GM12878 (cell line): ENCODE results near the gene HHAT. TPM values are rescaled to one million over a fixed set of nuclear protein-coding genes. Genes with fewer than 3 reads are reported as not detected.

Experiments
- ATAC-seq: fragments of 200-7000 bp; cut with Tn5 transposase; 3 replicates; pipeline ENCODE4 v1.9.1; 2020; ENCODE audit warnings: mild to moderate bottlenecking, moderate library complexity
- BruUV-seq: library from RNA; stranded (reverse); fragments of 400-500 nt; replicated peaks from 2 replicates; lab custom pipeline; 2021; lab: Mats Ljungman, UMichigan
- CTCF ChIA-PET: fragments of 300-600 bp; sonication (Branson Sonifier 250); formaldehyde crosslinking; extraction: SDS; loops from one replicate; lab custom pipeline; 2021; ENCODE audit warnings: inconsistent platforms; lab: Yijun Ruan, JAX
- POLR2A ChIA-PET: fragments of 350-600 bp; formaldehyde crosslinking; extraction: SDS; loops from one replicate; lab custom pipeline; 2021; ENCODE audit warnings: inconsistent platforms; lab: Charles Lee
- RAD21 ChIA-PET: fragments of 300-600 bp; sonication (Branson Sonifier 250); formaldehyde crosslinking; loops from one replicate; lab custom pipeline; 2023; ENCODE audit warnings: antibody characterized with exemption; ENCODE audit not compliant: unreplicated experiment; lab: Charles Lee
- SMC1A ChIA-PET: fragments of 300-600 bp; sonication (Branson Sonifier 250); formaldehyde crosslinking; loops from one replicate; lab custom pipeline; 2023; ENCODE audit not compliant: unreplicated experiment, uncharacterized antibody; lab: Charles Lee
- DNase-seq: peaks from one replicate; pipeline ENCODE4 v3.0.0-alpha.2; 2011; ENCODE audit warnings: low read depth, low spot score
- FAIRE-seq: peaks from 3 replicates; lab custom pipeline; 2011; peaks lifted over from hg19 to GRCh38; lab: Jason Lieb, UNC
- H2AFZ ChIP-seq: 2 replicates; pipeline ENCODE4 v1.6.0; 2011; ENCODE audit warnings: low read depth, low read length, control low read depth; ENCODE audit not compliant: control insufficient read depth
- H3K27ac ChIP-seq: 2 replicates; pipeline ENCODE4 v1.5.1; 2011; ENCODE audit warnings: control low read depth; ENCODE audit not compliant: control insufficient read depth, insufficient read depth
- H3K27me3 ChIP-seq, 2 experiments: replicated peaks in 1 of 2; 2 replicates each; pipeline versions ENCODE4 v1.6.0 to v1.6.1; 2011; ENCODE audit warnings: low read length in 1 of 2; ENCODE audit not compliant: control insufficient read depth in 2 of 2, insufficient read depth in 2 of 2
- H3K36me3 ChIP-seq, 2 experiments: 2 replicates each; pipeline ENCODE4 v1.5.1; 2011; ENCODE audit warnings: low read length in 1 of 2; ENCODE audit not compliant: control insufficient read depth in 2 of 2, insufficient read depth in 2 of 2
- H3K4me1 ChIP-seq: 2 replicates; pipeline ENCODE4 v1.6.1; 2011; ENCODE audit warnings: mild to moderate bottlenecking, low read length, moderate library complexity, mixed read lengths; ENCODE audit not compliant: control insufficient read depth, insufficient read depth
- H3K4me2 ChIP-seq: 2 replicates; pipeline ENCODE4 v1.6.0; 2011; ENCODE audit warnings: control low read depth; ENCODE audit not compliant: control insufficient read depth, insufficient read depth
- H3K4me3 ChIP-seq: fragments of 200-600 bp; sonication (generic); 2 replicates; pipeline ENCODE4 v1.5.1; 2016
- H3K79me2 ChIP-seq: 2 replicates; pipeline ENCODE4 v1.6.0; 2011; ENCODE audit warnings: low read length; ENCODE audit not compliant: control insufficient read depth, insufficient read depth
- H3K9ac ChIP-seq: 2 replicates; pipeline ENCODE4 v1.8.0; 2011; ENCODE audit warnings: low read length, control low read depth, mixed read lengths; ENCODE audit not compliant: control insufficient read depth, insufficient read depth
- H3K9me3 ChIP-seq: replicated peaks from 3 replicates; pipeline ENCODE4 v1.5.1; 2011; ENCODE audit warnings: mild to moderate bottlenecking, low read length; ENCODE audit not compliant: control insufficient read depth, insufficient read depth
- H4K20me1 ChIP-seq: 2 replicates; pipeline ENCODE4 v1.6.0; 2011; ENCODE audit not compliant: control insufficient read depth, insufficient read depth
- CEBPB ChIP-seq, 2 experiments: fragments of 150-350 bp in 1 of 2; IDR thresholded peaks; 2 replicates each; pipeline ENCODE4 v1.6.1; 2012 to 2014; ENCODE audit warnings: low read depth in 2 of 2, low read length in 2 of 2, borderline replicate concordance in 1 of 2, inconsistent platforms in 1 of 2
- NR2C2 ChIP-seq: IDR thresholded peaks from 2 replicates; pipeline ENCODE4 v1.6.1; 2011; ENCODE audit warnings: borderline replicate concordance, low read depth; ENCODE audit not compliant: control insufficient read depth, insufficient read length
- NRF1 ChIP-seq: conservative IDR thresholded peaks from 2 replicates; pipeline ENCODE4 v1.6.1; 2011; ENCODE audit warnings: mild to moderate bottlenecking, low read depth, low read length, improper control_type of control experiment
- WGBS: methylation state at CpG from one replicate; pipeline ENCODE4 v1.1.6; 2016; ENCODE audit warnings: low lambda C conversion rate; ENCODE audit not compliant: insufficient replicate concordance, insufficient coverage; ENCODE audit errors: missing lambda C conversion rate; 5-methylcytosine and 5-hydroxymethylcytosine counted together
- in situ Hi-C: fragments of 300-500 bp; cut with MboI; formaldehyde crosslinking; loops from 9 replicates; pipeline ENCODE4 v1.14.3; 2018; ENCODE audit warnings: mixed read lengths
- intact Hi-C: fragments of 100-400 bp; cut with micrococcal nuclease; formaldehyde crosslinking; loops from one replicate; pipeline ENCODE4 v1.14.2; 2022; ENCODE audit not compliant: unreplicated experiment
- polyA plus RNA-seq, 11 experiments: library from polyadenylated mRNA; depleted of rRNA in 4 of 11; unstranded in 6 of 11; stranded (reverse) in 5 of 11; fragments of >200 nt; fragmentation: Nextera tagmentation in 4 of 11; fragmentation: Illumina TruSeq in 1 of 11; extraction: Ambion mirVana in 4 of 11; extraction: Trizol in 1 of 11; gene quantifications; 1 replicate in 1 of 11; 2 replicates in 10 of 11; pipeline versions ENCODE4 v1.2.1 to v1.2.3, GENCODE V29; 2011 to 2016; ENCODE audit warnings: inconsistent platforms in 2 of 11, missing spikeins in 2 of 11, low read depth in 1 of 11
- total RNA-seq, 4 experiments: library from RNA; depleted of rRNA in 3 of 4; stranded (reverse); fragments of >200 nt in 3 of 4; fragmentation: Illumina TruSeq in 1 of 4; extraction: Trizol in 1 of 4; gene quantifications; 2 replicates each; pipeline versions ENCODE4 v1.2.1 to v1.2.3, GENCODE V29; 2013 to 2021
- TF ChIP-seq, protein P1 (sequence below): IDR thresholded peaks from 2 replicates; pipeline ENCODE4 v1.6.1; 2011; ENCODE audit warnings: borderline replicate concordance, low read depth, mild to moderate bottlenecking, moderate library complexity, mixed read lengths, low read length; ENCODE audit not compliant: insufficient read depth; ENCODE audit errors: extremely low read length

Gene HHAT
- total and polyA plus RNA-seq, 10 of the 15 experiments (the other 5 are each of a cell fraction or from before 2014, with no cell fraction given) = 1.2 to 37.6 (median 2.6) TPM

DNA sequence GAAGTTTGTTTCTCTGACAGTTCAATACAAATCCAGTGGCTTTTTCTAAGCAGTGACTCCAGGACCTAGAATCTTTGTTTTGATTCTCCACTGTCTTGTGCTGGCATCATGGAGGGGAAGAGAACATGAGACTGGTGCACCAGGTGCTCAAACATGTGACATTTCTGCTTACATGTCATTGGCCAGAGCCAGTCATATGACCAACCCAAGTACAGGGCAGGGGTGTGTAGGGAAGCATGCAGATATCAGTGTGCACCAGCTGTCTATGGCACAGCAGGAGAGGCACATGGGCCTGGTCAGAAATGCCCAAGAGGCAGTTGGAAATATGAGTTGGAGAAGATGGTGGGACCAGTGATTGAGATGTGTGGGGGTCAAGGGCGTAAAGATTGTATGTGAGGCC, 297.0 kb downstream of the HHAT start:
- CTCF ChIA-PET = no interaction called here
- in situ Hi-C loops = no loop called here
- RAD21 ChIA-PET = no interaction called here
- H3K27me3 ChIP-seq = no peaks in the 10 kb centered on the region
- ATAC-seq = no peak
- no peak overlapping the region for H3K4me3 ChIP-seq
- no peaks in the 10 kb centered on the region for H3K79me2 ChIP-seq
- no peak for FAIRE-seq
- H3K36me3 ChIP-seq = no peaks in the 10 kb centered on the region
- no peaks in the 10 kb centered on the region for H3K4me1 ChIP-seq
- H3K27ac ChIP-seq = no peak overlapping the region
- no peaks in the 10 kb centered on the region for H3K9me3 ChIP-seq
- intact Hi-C loops = no loop called here
- TF ChIP-seq, protein P1, sequence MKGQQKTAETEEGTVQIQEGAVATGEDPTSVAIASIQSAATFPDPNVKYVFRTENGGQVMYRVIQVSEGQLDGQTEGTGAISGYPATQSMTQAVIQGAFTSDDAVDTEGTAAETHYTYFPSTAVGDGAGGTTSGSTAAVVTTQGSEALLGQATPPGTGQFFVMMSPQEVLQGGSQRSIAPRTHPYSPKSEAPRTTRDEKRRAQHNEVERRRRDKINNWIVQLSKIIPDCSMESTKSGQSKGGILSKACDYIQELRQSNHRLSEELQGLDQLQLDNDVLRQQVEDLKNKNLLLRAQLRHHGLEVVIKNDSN = peak; percentile 12
- no peak for TF ChIP-seq NR2C2
- H3K9ac ChIP-seq = no peak overlapping the region
- no TSS peak for BruUV-seq
- WGBS = 35% methylated on average over 1 of the region's 1 CpG
- H3K4me2 ChIP-seq = no peak overlapping the region
- H4K20me1 ChIP-seq = no peaks in the 10 kb centered on the region
- H2AFZ ChIP-seq = no peak overlapping the region
- DNase-seq = no peak
- POLR2A ChIA-PET = no interaction called here
- SMC1A ChIA-PET = interaction anchor here (1.2 kb wide), 1 partner anchor 10 kb away, joined by 3 read pairs; no protein-coding TSS in a partner anchor

DNA sequence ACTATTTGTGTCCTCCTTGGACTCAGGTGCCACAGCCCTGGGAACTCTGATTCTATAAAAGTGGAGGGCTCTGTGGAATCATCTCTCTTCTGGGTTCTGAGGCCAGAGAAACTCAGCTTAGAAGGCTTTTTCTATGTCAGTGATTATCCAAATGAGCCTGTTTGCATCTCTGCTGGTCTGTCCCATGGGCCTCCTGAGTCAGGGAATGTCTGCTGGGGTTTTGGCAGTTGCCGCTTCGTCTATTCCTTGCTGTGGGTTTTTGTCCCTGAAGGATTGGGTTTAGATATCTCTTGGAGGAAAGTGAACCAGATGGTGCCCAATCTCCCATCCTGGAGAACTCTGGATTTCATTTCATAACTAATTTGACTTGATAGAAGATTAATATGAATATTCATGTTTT, 297.6 kb downstream of the HHAT start:
- in situ Hi-C loops (no loop called here), intact Hi-C loops (no loop called here)
- Histone ChIP-seq H3K4me3 (no peak overlapping the region), H3K27me3 (no peaks in the 10 kb centered on the region), H3K9ac (no peak overlapping the region), H4K20me1 (no peaks in the 10 kb centered on the region; the same call in 1 of the 2 replicates), H3K27ac (no peak overlapping the region), H3K9me3 (no peaks in the 10 kb centered on the region), H3K4me1 (no peaks in the 10 kb centered on the region), H2AFZ (no peak overlapping the region), H3K36me3 (no peaks in the 10 kb centered on the region), H3K79me2 (no peaks in the 10 kb centered on the region), H3K4me2 (no peak overlapping the region)
- RAD21 ChIA-PET = no interaction called here
- TF ChIP-seq CEBPB (IDR thresholded peaks at IDR 0.05; ENCODE audit: borderline replicate concordance in 1 of 2, low read depth in 2 of 2, low read length in 2 of 2) (no peak), NRF1 (no peak)
- CTCF ChIA-PET = interaction anchor here (0.5 kb wide), 1 partner anchor 509 kb away, joined by 3 read pairs; no protein-coding TSS in a partner anchor
- WGBS = 100% methylated on average over 2 of the region's 2 CpGs
- POLR2A ChIA-PET = no interaction called here
- no TSS peak for BruUV-seq
- DNase-seq (no peak), FAIRE-seq (no peak), ATAC-seq (no peak)
- SMC1A ChIA-PET = interaction anchor here (0.9 kb wide), 1 partner anchor 51 kb away, joined by 3 read pairs; no protein-coding TSS in a partner anchor
